Measurements from ENCODE around the gene MORC4.

MORC4 gene

DNA sequence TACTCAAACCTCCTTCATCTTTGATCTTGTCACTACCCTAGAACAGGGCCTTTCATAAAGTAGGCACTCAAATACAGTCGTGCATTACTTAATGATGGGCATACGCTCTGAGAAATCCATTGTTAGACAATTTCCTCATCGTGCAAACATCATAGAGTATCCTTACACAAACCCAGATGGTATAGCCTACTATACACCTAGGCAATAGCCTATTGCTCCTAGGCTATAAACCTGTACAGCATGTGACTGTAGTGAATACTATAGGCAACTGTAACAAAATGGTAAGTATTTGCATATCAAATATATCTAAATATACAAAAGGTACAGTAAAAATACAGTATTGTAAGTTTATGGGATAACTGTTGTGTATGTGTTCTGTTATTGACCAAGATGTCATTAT lies 47.9 kb downstream of the MORC4 start:
- H3K4me1 ChIP-seq (ENCODE audit: insufficient read depth, low read length) = no peaks in the 10 kb centered on the region
- no peak overlapping the region for H3K9ac ChIP-seq (ENCODE audit: low read depth, low read length)
- H3K36me3 ChIP-seq (ENCODE audit: insufficient read depth, low read depth, low read length) = no peaks in the 10 kb centered on the region
- no peak overlapping the region for H3K4me3 ChIP-seq (ENCODE audit: low read length)
- H3K27ac ChIP-seq (ENCODE audit: low read length) = no peak overlapping the region
- H3K9me3 ChIP-seq (ENCODE audit: insufficient read depth, low read depth, low read length) = no peaks in the 10 kb centered on the region
- no peaks in the 10 kb centered on the region for H3K27me3 ChIP-seq (ENCODE audit: insufficient read depth, low read length)

- H3K27ac ChIP-seq (ENCODE audit: low read length) = no peak overlapping the region
- H3K27me3 ChIP-seq (ENCODE audit: insufficient read depth, low read length) = no peaks in the 10 kb centered on the region
Observed at GRCh38 chrX:106951230-106951629, 48.8 kb downstream of the MORC4 start.

DNA sequence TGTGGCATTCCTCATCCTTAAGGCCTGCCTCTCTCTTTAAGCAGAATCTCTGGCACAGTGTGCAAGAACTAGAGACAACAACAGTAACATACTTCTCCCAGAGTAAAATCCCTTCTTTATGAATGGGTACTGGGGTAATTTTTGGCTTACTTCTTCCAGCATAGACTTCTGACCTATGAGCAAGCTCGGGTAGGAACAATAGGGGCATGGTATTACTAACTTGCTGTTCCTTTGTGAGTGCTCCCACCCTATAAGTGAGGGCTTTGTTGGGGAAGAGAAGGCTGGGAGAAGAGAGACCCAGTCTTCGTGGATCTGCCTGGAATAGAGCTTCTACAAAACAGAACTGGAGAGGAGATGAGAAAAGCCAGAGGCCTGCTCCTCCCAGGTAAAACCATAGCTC lies 49.6 kb downstream of the MORC4 start:
- Histone ChIP-seq H3K36me3 (ENCODE audit: insufficient read depth, low read depth, low read length) (no peaks in the 10 kb centered on the region), H3K27me3 (ENCODE audit: insufficient read depth, low read length) (no peaks in the 10 kb centered on the region), H3K4me3 (ENCODE audit: low read length) (no peak overlapping the region), H3K27ac (ENCODE audit: low read length) (no peak overlapping the region), H3K4me1 (ENCODE audit: insufficient read depth, low read length) (no peaks in the 10 kb centered on the region), H3K9me3 (ENCODE audit: insufficient read depth, low read depth, low read length) (no peaks in the 10 kb centered on the region), H3K9ac (ENCODE audit: low read depth, low read length) (no peak overlapping the region)

More at GRCh38 chrX:106951230-106951629, 48.8 kb downstream of the MORC4 start:
- Histone ChIP-seq H3K4me1 (ENCODE audit: insufficient read depth, low read length) (no peaks in the 10 kb centered on the region), H3K9me3 (ENCODE audit: insufficient read depth, low read depth, low read length) (no peaks in the 10 kb centered on the region), H3K36me3 (ENCODE audit: insufficient read depth, low read depth, low read length) (no peaks in the 10 kb centered on the region), H3K4me3 (ENCODE audit: low read length) (no peak overlapping the region), H3K9ac (ENCODE audit: low read depth, low read length) (no peak overlapping the region)

DNA sequence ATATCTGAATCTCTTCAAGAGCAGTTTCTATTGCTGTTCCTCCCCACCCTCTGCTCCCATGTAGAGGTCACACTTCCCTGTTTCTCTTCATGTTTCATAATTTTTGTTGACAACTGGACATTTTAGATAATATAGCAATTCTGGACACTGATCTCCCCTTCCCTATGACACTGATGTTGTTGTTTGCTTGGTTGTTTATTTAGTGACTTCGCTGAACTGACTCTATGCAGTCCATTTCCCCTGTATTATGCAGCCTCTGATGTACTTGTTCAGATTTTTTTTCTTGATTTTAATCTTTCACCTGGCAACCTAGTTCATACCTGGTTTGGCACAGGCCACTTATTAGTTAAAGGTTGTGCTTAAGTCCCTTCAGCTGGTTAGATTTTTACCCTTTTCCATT lies 50.6 kb downstream of the MORC4 start:
- Histone ChIP-seq H3K36me3 (ENCODE audit: insufficient read depth, low read depth, low read length) (no peaks in the 10 kb centered on the region), H3K27ac (ENCODE audit: low read length) (no peak overlapping the region), H3K9me3 (ENCODE audit: insufficient read depth, low read depth, low read length) (no peaks in the 10 kb centered on the region), H3K4me1 (ENCODE audit: insufficient read depth, low read length) (no peaks in the 10 kb centered on the region), H3K9ac (ENCODE audit: low read depth, low read length) (no peak overlapping the region), H3K27me3 (ENCODE audit: insufficient read depth, low read length) (no peaks in the 10 kb centered on the region), H3K4me3 (ENCODE audit: low read length) (no peak overlapping the region)

- Histone ChIP-seq H3K9me3 (ENCODE audit: insufficient read depth, low read depth, low read length) (no peaks in the 10 kb centered on the region), H3K27me3 (ENCODE audit: insufficient read depth, low read length) (no peaks in the 10 kb centered on the region), H3K36me3 (ENCODE audit: insufficient read depth, low read depth, low read length) (no peaks in the 10 kb centered on the region), H3K4me3 (ENCODE audit: low read length) (no peak overlapping the region), H3K27ac (ENCODE audit: low read length) (no peak overlapping the region), H3K9ac (ENCODE audit: low read depth, low read length) (no peak overlapping the region), H3K4me1 (ENCODE audit: insufficient read depth, low read length) (no peaks in the 10 kb centered on the region)
Observed at GRCh38 chrX:106948641-106949040, 51.4 kb downstream of the MORC4 start.

DNA sequence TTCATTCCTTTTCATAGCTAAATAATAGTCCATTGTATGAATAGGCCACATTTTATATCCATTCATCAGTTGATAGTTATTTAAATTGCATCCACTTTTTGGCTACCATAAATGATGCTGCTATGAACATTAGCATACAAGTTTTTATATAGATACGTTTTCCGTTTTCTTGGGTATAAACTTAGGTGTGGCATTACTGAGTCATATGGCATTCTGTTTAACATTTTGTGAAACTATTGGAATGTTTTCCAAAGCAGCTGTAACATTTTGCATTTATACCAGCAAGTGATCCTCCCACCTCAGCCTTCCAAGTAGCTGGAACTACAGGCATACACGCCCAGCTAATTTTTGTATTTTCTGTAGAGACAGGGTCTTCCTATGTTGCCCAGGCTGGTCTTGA lies 53.5 kb downstream of the MORC4 start:
- no peak overlapping the region for H3K9ac ChIP-seq (ENCODE audit: low read depth, low read length)
- H3K4me3 ChIP-seq (ENCODE audit: low read length) = no peak overlapping the region
- H3K9me3 ChIP-seq (ENCODE audit: insufficient read depth, low read depth, low read length) = no peaks in the 10 kb centered on the region
- H3K36me3 ChIP-seq (ENCODE audit: insufficient read depth, low read depth, low read length) = no peaks in the 10 kb centered on the region
- H3K4me1 ChIP-seq (ENCODE audit: insufficient read depth, low read length) = no peaks in the 10 kb centered on the region
- no peaks in the 10 kb centered on the region for H3K27me3 ChIP-seq (ENCODE audit: insufficient read depth, low read length)
- H3K27ac ChIP-seq (ENCODE audit: low read length) = no peak overlapping the region

GRCh38 chrX:106940068-106940467 lies 59.9 kb downstream of the MORC4 start:
- H3K9me3 ChIP-seq (ENCODE audit: insufficient read depth, low read depth, low read length) = no peaks in the 10 kb centered on the region
- no peak overlapping the region for H3K27ac ChIP-seq (ENCODE audit: low read length)
- H3K27me3 ChIP-seq (ENCODE audit: insufficient read depth, low read length) = no peaks in the 10 kb centered on the region
- H3K4me3 ChIP-seq (ENCODE audit: low read length) = no peak overlapping the region
- no peaks in the 10 kb centered on the region for H3K36me3 ChIP-seq (ENCODE audit: insufficient read depth, low read depth, low read length)
- H3K4me1 ChIP-seq (ENCODE audit: insufficient read depth, low read length) = no peaks in the 10 kb centered on the region
- H3K9ac ChIP-seq (ENCODE audit: low read depth, low read length) = no peak overlapping the region

GRCh38 chrX:106939566-106939965 lies 60.4 kb downstream of the MORC4 start:
- Histone ChIP-seq H3K9me3 (ENCODE audit: insufficient read depth, low read depth, low read length) (no peaks in the 10 kb centered on the region), H3K27ac (ENCODE audit: low read length) (no peak overlapping the region), H3K9ac (ENCODE audit: low read depth, low read length) (no peak overlapping the region), H3K27me3 (ENCODE audit: insufficient read depth, low read length) (no peaks in the 10 kb centered on the region), H3K4me1 (ENCODE audit: insufficient read depth, low read length) (no peaks in the 10 kb centered on the region), H3K4me3 (ENCODE audit: low read length) (no peak overlapping the region), H3K36me3 (ENCODE audit: insufficient read depth, low read depth, low read length) (no peaks in the 10 kb centered on the region)

DNA sequence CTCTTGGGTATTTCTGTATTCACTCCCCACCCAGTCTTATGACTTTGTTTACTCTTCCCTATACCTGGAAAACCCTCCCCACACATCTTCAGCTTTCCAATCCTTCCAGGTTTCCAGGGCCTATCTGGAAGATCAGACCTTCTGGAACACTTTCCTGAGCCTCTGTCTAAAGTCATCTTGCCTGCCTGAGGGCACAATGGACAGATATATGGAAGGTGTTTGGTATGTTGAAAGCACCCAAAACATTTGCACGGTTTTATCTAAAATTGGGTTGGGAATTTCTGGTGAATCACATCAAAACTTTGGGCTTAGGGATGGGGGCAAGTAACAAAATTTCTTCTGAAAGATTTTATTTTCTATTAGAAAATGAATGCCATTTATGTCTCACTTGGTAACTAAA lies 63.8 kb downstream of the MORC4 start:
- Histone ChIP-seq H3K9ac (ENCODE audit: low read depth, low read length) (no peak overlapping the region), H3K4me1 (ENCODE audit: insufficient read depth, low read length) (no peaks in the 10 kb centered on the region), H3K27me3 (ENCODE audit: insufficient read depth, low read length) (no peaks in the 10 kb centered on the region)

DNA sequence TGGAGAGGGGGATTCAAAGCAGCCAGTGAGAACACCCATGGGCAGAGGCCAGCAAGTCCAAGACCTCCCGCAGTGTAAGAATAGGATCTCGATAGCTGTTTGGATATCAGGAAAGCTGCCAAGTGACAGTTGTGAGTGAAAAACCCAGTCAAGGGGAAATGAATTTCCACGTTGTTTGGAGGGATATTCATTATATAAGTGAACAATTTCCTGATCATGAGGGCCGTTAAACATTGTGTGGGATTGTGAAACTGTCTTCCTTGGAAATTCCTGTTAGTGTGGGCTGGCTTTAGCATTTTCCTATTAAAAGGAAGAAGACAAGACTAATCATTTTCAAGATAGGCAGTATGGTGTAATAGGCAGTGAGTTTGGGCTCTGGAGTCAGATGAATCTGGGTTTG lies 64.8 kb downstream of the MORC4 start:
- Histone ChIP-seq H3K36me3 (ENCODE audit: insufficient read depth, low read depth, low read length) (no peaks in the 10 kb centered on the region), H3K4me3 (ENCODE audit: low read length) (no peak overlapping the region), H3K27me3 (ENCODE audit: insufficient read depth, low read length) (no peaks in the 10 kb centered on the region), H3K4me1 (ENCODE audit: insufficient read depth, low read length) (no peaks in the 10 kb centered on the region), H3K9me3 (ENCODE audit: insufficient read depth, low read depth, low read length) (no peaks in the 10 kb centered on the region), H3K9ac (ENCODE audit: low read depth, low read length) (no peak overlapping the region), H3K27ac (ENCODE audit: low read length) (no peak overlapping the region)

More for the DNA sequence above, 63.8 kb downstream of the MORC4 start:
- H3K36me3 ChIP-seq (ENCODE audit: insufficient read depth, low read depth, low read length) = no peaks in the 10 kb centered on the region
- H3K27ac ChIP-seq (ENCODE audit: low read length) = no peak overlapping the region
- no peaks in the 10 kb centered on the region for H3K9me3 ChIP-seq (ENCODE audit: insufficient read depth, low read depth, low read length)
- H3K4me3 ChIP-seq (ENCODE audit: low read length) = no peak overlapping the region

GRCh38 chrX:106933538-106933961 lies 66.5 kb downstream of the MORC4 start:
- no peaks in the 10 kb centered on the region for H3K36me3 ChIP-seq (ENCODE audit: insufficient read depth, low read depth, low read length)
- H3K27me3 ChIP-seq (ENCODE audit: insufficient read depth, low read length) = no peaks in the 10 kb centered on the region
- no peak overlapping the region for H3K27ac ChIP-seq (ENCODE audit: low read length)
- no peaks in the 10 kb centered on the region for H3K4me1 ChIP-seq (ENCODE audit: insufficient read depth, low read length)
- no peak overlapping the region for H3K9ac ChIP-seq (ENCODE audit: low read depth, low read length)
- no peaks in the 10 kb centered on the region for H3K9me3 ChIP-seq (ENCODE audit: insufficient read depth, low read depth, low read length)
- no peak overlapping the region for H3K4me3 ChIP-seq (ENCODE audit: low read length)

GRCh38 chrX:106932960-106933537 lies 67.0 kb downstream of the MORC4 start:
- no peaks in the 10 kb centered on the region for H3K4me1 ChIP-seq (ENCODE audit: insufficient read depth, low read length)
- no peaks in the 10 kb centered on the region for H3K9me3 ChIP-seq (ENCODE audit: insufficient read depth, low read depth, low read length)
- no peak overlapping the region for H3K27ac ChIP-seq (ENCODE audit: low read length)
- H3K4me3 ChIP-seq (ENCODE audit: low read length) = no peak overlapping the region
- no peaks in the 10 kb centered on the region for H3K36me3 ChIP-seq (ENCODE audit: insufficient read depth, low read depth, low read length)
- H3K9ac ChIP-seq (ENCODE audit: low read depth, low read length) = no peak overlapping the region
- no peaks in the 10 kb centered on the region for H3K27me3 ChIP-seq (ENCODE audit: insufficient read depth, low read length)
